ENCODE measurements around the gene JAZF1.
"Not testable (repeated sequence)": the region's sequence is repeated elsewhere in the genome, so short reads cannot be mapped to it uniquely, and the experiment has no call there.

JAZF1 gene

GRCh38 chr7:27895551-27895950 lies 285.0 kb downstream of the JAZF1 start:
- DNase-seq, result no peak

GRCh38 chr7:27890205-27890849 lies 290.3 kb downstream of the JAZF1 start:
- DNase-seq, result no peak

GRCh38 chr7:27889800-27890199 lies 290.8 kb downstream of the JAZF1 start:
- no peak for DNase-seq

- no peak for DNase-seq
These were observed 291.9 kb downstream of the JAZF1 start for GRCh38 chr7:27888736-27889135.

- DNase-seq, result not testable (repeated sequence)
These were observed 293.9 kb downstream of the JAZF1 start for GRCh38 chr7:27886710-27887109.

- DNase-seq, result no peak
These were observed 294.9 kb downstream of the JAZF1 start for GRCh38 chr7:27885652-27886051.

GRCh38 chr7:27883696-27884095 lies 296.9 kb downstream of the JAZF1 start:
- no peak for DNase-seq

- no peak for DNase-seq
These were observed 303.8 kb downstream of the JAZF1 start for GRCh38 chr7:27876756-27877155.

- DNase-seq, result no peak
These were observed 304.8 kb downstream of the JAZF1 start for GRCh38 chr7:27875832-27876231.

- no peak for DNase-seq
These were observed 305.5 kb downstream of the JAZF1 start for GRCh38 chr7:27875061-27875460.

- DNase-seq, result peak; percentile 70
These were observed 306.3 kb downstream of the JAZF1 start for GRCh38 chr7:27873981-27874957.

- DNase-seq, result no peak
These were observed 308.0 kb downstream of the JAZF1 start for GRCh38 chr7:27872356-27873275.

- no peak for DNase-seq
These were observed 308.7 kb downstream of the JAZF1 start for GRCh38 chr7:27871866-27872265.

- no peak for DNase-seq
These were observed 309.5 kb downstream of the JAZF1 start for GRCh38 chr7:27871086-27871485.

- no peak for DNase-seq
These were observed 310.0 kb downstream of the JAZF1 start for GRCh38 chr7:27870595-27870994.

- no peak for DNase-seq
These were observed 311.5 kb downstream of the JAZF1 start for GRCh38 chr7:27869056-27869455.

GRCh38 chr7:27868131-27868550 lies 312.5 kb downstream of the JAZF1 start:
- no peak for DNase-seq

GRCh38 chr7:27866828-27867672 lies 313.5 kb downstream of the JAZF1 start:
- DNase-seq, result no peak

- no peak for DNase-seq
These were observed 314.3 kb downstream of the JAZF1 start for GRCh38 chr7:27866256-27866655.

- DNase-seq, result no peak
These were observed 316.7 kb downstream of the JAZF1 start for GRCh38 chr7:27863880-27864279.

GRCh38 chr7:27861747-27862146 lies 318.8 kb downstream of the JAZF1 start:
- DNase-seq, result no peak

GRCh38 chr7:27860800-27861199 lies 319.8 kb downstream of the JAZF1 start:
- no peak for DNase-seq
